Urinary bladder (tissue), 4 donors: ENCODE measurements around the gene ING5. TPM values are rescaled to one million over a fixed set of nuclear protein-coding genes. Genes with fewer than 3 reads are reported as not detected.
"Not testable (repeated sequence)": the region's sequence is repeated elsewhere in the genome, so short reads cannot be mapped to it uniquely, and the experiment has no call there.

Source experiments
- DNase-seq: peaks from one replicate; pipeline ENCODE4 v3.0.0-alpha.2; 2015; ENCODE audit errors: extremely low spot score
- H3K27ac ChIP-seq: one replicate; pipeline ENCODE4 v1.5.1; 2013; ENCODE audit warnings: low read depth, mild to moderate bottlenecking, moderate library complexity
- H3K36me3 ChIP-seq: one replicate; pipeline ENCODE4 v1.6.1; 2013; ENCODE audit warnings: mild to moderate bottlenecking, moderate library complexity; ENCODE audit not compliant: insufficient read depth
- H3K4me1 ChIP-seq: one replicate; pipeline ENCODE4 v1.6.1; 2013; ENCODE audit warnings: mild to moderate bottlenecking, moderate library complexity; ENCODE audit not compliant: insufficient read depth
- H3K4me3 ChIP-seq: one replicate; pipeline ENCODE4 v1.5.1; 2013; ENCODE audit warnings: low read depth, low read length
- WGBS: extraction: QIAGEN DNeasy Blood & Tissue Kit; methylation state at CpG from one replicate; pipeline ENCODE4 v1.1.7; 2013; 5-methylcytosine and 5-hydroxymethylcytosine counted together
- polyA plus RNA-seq: library from polyadenylated mRNA; stranded (reverse); fragments of 200-250 nt; gene quantifications from one replicate; pipeline ENCODE4 v1.2.3, GENCODE V29; 2013
- total RNA-seq: library from RNA; depleted of rRNA; stranded (reverse); fragments of >200 nt; gene quantifications from one replicate; pipeline ENCODE4 v1.2.3, GENCODE V29; 2014
- donor health status: healthy with polysubstance abuse.
- donor health status: healthy.

Gene ING5
- total RNA-seq (32.9 TPM), polyA plus RNA-seq (39.3 TPM)

- H3K4me3 ChIP-seq = peak within 1 kb of the TSS; percentile 81
- no peaks in the 10 kb centered on the region for H3K4me1 ChIP-seq
- peak; percentile 69 for DNase-seq
- peak within 1 kb of the TSS; percentile 96 for H3K27ac ChIP-seq
- no peaks in the 10 kb centered on the region for H3K36me3 ChIP-seq
- under 1% methylated on average over 96 of the region's 96 CpGs for WGBS
These were observed at the start of gene ING5 for GRCh38 chr2:241701399-241702154. Gene ING5 (plus strand): TSS chr2:241702039. CDS start chr2:241702066, 27 bp downstream.

GRCh38 chr2:241652142-241652541 is 49.7 kb upstream of the ING5 start:
- 96% methylated on average over 9 of the region's 9 CpGs for WGBS
- no peaks in the 10 kb centered on the region for H3K36me3 ChIP-seq
- no peak overlapping the region for H3K4me3 ChIP-seq
- H3K4me1 ChIP-seq = no peaks in the 10 kb centered on the region
- no peak for DNase-seq
- H3K27ac ChIP-seq = no peak overlapping the region

GRCh38 chr2:241652722-241653121 is 49.1 kb upstream of the ING5 start:
- no peak for DNase-seq
- Histone ChIP-seq H3K27ac (no peak overlapping the region), H3K4me3 (no peak overlapping the region), H3K36me3 (no peaks in the 10 kb centered on the region), H3K4me1 (no peaks in the 10 kb centered on the region)
- 97% methylated on average over 9 of the region's 9 CpGs for WGBS

GRCh38 chr2:241653210-241653750 is 48.6 kb upstream of the ING5 start:
- Histone ChIP-seq H3K27ac (no peak overlapping the region), H3K36me3 (no peaks in the 10 kb centered on the region), H3K4me3 (no peak overlapping the region), H3K4me1 (no peaks in the 10 kb centered on the region)
- no peak for DNase-seq
- WGBS = 93% methylated on average over 13 of the region's 13 CpGs

GRCh38 chr2:241654551-241654950 is 47.3 kb upstream of the ING5 start:
- DNase-seq = no peak
- no peak overlapping the region for H3K4me3 ChIP-seq
- no peaks in the 10 kb centered on the region for H3K4me1 ChIP-seq
- no peak overlapping the region for H3K27ac ChIP-seq
- WGBS = 87% methylated on average over 12 of the region's 12 CpGs
- H3K36me3 ChIP-seq = no peaks in the 10 kb centered on the region

- H3K4me3 ChIP-seq = no peak overlapping the region
- 91% methylated on average over 17 of the region's 17 CpGs for WGBS
- H3K4me1 ChIP-seq = no peaks in the 10 kb centered on the region
- no peaks in the 10 kb centered on the region for H3K36me3 ChIP-seq
- no peak overlapping the region for H3K27ac ChIP-seq
- no peak for DNase-seq
These were observed 46.2 kb upstream of the ING5 start for GRCh38 chr2:241655516-241656189.

GRCh38 chr2:241656190-241656741 is 45.6 kb upstream of the ING5 start:
- 93% methylated on average over 13 of the region's 13 CpGs for WGBS
- Histone ChIP-seq H3K36me3 (no peaks in the 10 kb centered on the region), H3K4me1 (no peaks in the 10 kb centered on the region), H3K27ac (no peak overlapping the region), H3K4me3 (no peak overlapping the region)
- no peak for DNase-seq

GRCh38 chr2:241657786-241658254 is 44.0 kb upstream of the ING5 start:
- H3K4me1 ChIP-seq = no peaks in the 10 kb centered on the region
- no peak overlapping the region for H3K4me3 ChIP-seq
- H3K27ac ChIP-seq = no peak overlapping the region
- WGBS = 92% methylated on average over 15 of the region's 15 CpGs
- DNase-seq = no peak
- peaks cover 1% of the 10 kb centered on the region for H3K36me3 ChIP-seq

- no peaks in the 10 kb centered on the region for H3K4me1 ChIP-seq
- H3K4me3 ChIP-seq = no peak overlapping the region
- WGBS = 77% methylated on average over 5 of the region's 5 CpGs
- peaks cover 1% of the 10 kb centered on the region for H3K36me3 ChIP-seq
- no peak overlapping the region for H3K27ac ChIP-seq
- no peak for DNase-seq
These were observed 43.5 kb upstream of the ING5 start for GRCh38 chr2:241658296-241658695.

- no peak overlapping the region for H3K4me3 ChIP-seq
- no peak overlapping the region for H3K27ac ChIP-seq
- 50% methylated on average over 26 of the region's 26 CpGs for WGBS
- no peaks in the 10 kb centered on the region for H3K4me1 ChIP-seq
- H3K36me3 ChIP-seq = peaks cover 1% of the 10 kb centered on the region
- DNase-seq = no peak
These were observed 42.6 kb upstream of the ING5 start for GRCh38 chr2:241659150-241659739.

- WGBS = 95% methylated on average over 14 of the region's 14 CpGs
- H3K36me3 ChIP-seq = peaks cover 1% of the 10 kb centered on the region
- no peak overlapping the region for H3K4me3 ChIP-seq
- H3K4me1 ChIP-seq = no peaks in the 10 kb centered on the region
- H3K27ac ChIP-seq = no peak overlapping the region
- no peak for DNase-seq
These were observed 41.1 kb upstream of the ING5 start for GRCh38 chr2:241660593-241661213.

GRCh38 chr2:241662731-241663130 is 39.1 kb upstream of the ING5 start:
- not testable (repeated sequence) for H3K4me3 ChIP-seq, H3K4me1 ChIP-seq, H3K27ac ChIP-seq, H3K36me3 ChIP-seq, DNase-seq
- WGBS = 91% methylated on average over 24 of the region's 24 CpGs

GRCh38 chr2:241665731-241666440 is 36.0 kb upstream of the ING5 start:
- Histone ChIP-seq H3K27ac (no peak overlapping the region), H3K4me3 (no peak overlapping the region), H3K36me3 (peaks cover 8% of the 10 kb centered on the region), H3K4me1 (no peaks in the 10 kb centered on the region)
- WGBS = 81% methylated on average over 23 of the region's 23 CpGs
- no peak for DNase-seq
